GM12873 (cell line): ENCODE measurements around the gene ACOXL.

ENCODE experiments used
- CTCF ChIP-seq: IDR thresholded peaks from 2 replicates; pipeline ENCODE4 v1.5.1; 2012; ENCODE audit warnings: low read depth, mild to moderate bottlenecking, moderate library complexity, low read length, control low read depth; ENCODE audit not compliant: insufficient read depth; ENCODE audit errors: missing control alignments

Gene ACOXL

GRCh38 chr2:110827511-110827910 lies 95.1 kb downstream of the ACOXL start:
- TF ChIP-seq CTCF = no peak

- TF ChIP-seq CTCF = no peak
Measured at GRCh38 chr2:110828330-110828729, 96.0 kb downstream of the ACOXL start.

GRCh38 chr2:110829413-110830146 lies 97.2 kb downstream of the ACOXL start:
- TF ChIP-seq CTCF = no peak

GRCh38 chr2:110832740-110833139 lies 100.4 kb downstream of the ACOXL start:
- no peak for TF ChIP-seq CTCF

- no peak for TF ChIP-seq CTCF
Measured at GRCh38 chr2:110834134-110834827, 101.9 kb downstream of the ACOXL start.

- no peak for TF ChIP-seq CTCF
Measured at GRCh38 chr2:110836671-110837070, 104.3 kb downstream of the ACOXL start.
